GM12878 (cell line): ENCODE data around the gene OR4K1.

ENCODE experiments used
- CTCF ChIP-seq, 3 experiments: IDR thresholded peaks in 2 of 3; conservative IDR thresholded peaks in 1 of 3; 2 replicates each; pipeline ENCODE4 v1.5.1; 2011; ENCODE audit warnings: low read depth in 3 of 3, low read length in 3 of 3, mild to moderate bottlenecking in 3 of 3, control low read depth in 2 of 3, moderate library complexity in 2 of 3, inconsistent platforms in 1 of 3, mixed read lengths in 1 of 3; ENCODE audit not compliant: control insufficient read depth in 2 of 3, insufficient read depth in 1 of 3; ENCODE audit errors: extremely low read depth in 1 of 3
- GABPA ChIP-seq: IDR thresholded peaks from 2 replicates; pipeline ENCODE4 v1.6.1; 2014; ENCODE audit warnings: antibody characterized with exemption, low read depth, mild to moderate bottlenecking, inconsistent platforms
- HDGF ChIP-seq: fragments of 450-650 bp; IDR thresholded peaks from 2 replicates; pipeline ENCODE4 v1.6.1; 2016; ENCODE audit warnings: antibody characterized with exemption
- LARP7 ChIP-seq: fragments of 450-650 bp; IDR thresholded peaks from 2 replicates; pipeline ENCODE4 v1.6.1; 2017; ENCODE audit warnings: mild to moderate bottlenecking
- MLLT1 ChIP-seq: fragments of 450-650 bp; IDR thresholded peaks from 2 replicates; pipeline ENCODE4 v1.6.1; 2016; ENCODE audit warnings: mild to moderate bottlenecking
- MXI1 ChIP-seq: fragments of 150-350 bp; IDR thresholded peaks from 2 replicates; pipeline ENCODE4 v1.6.1; 2011; ENCODE audit warnings: low read depth, mild to moderate bottlenecking, inconsistent platforms, low read length, improper control_type of control experiment
- NFYA ChIP-seq: IDR thresholded peaks from 2 replicates; pipeline ENCODE4 v1.6.1; 2011; ENCODE audit warnings: low read depth, mild to moderate bottlenecking, low read length, improper control_type of control experiment, borderline replicate concordance
- NFYB ChIP-seq: IDR thresholded peaks from 2 replicates; pipeline ENCODE4 v1.6.1; 2011; ENCODE audit warnings: low read depth, mild to moderate bottlenecking, low read length, improper control_type of control experiment, moderate library complexity; ENCODE audit not compliant: insufficient read depth
- NR2F1 ChIP-seq: fragments of 450-650 bp; conservative IDR thresholded peaks from 2 replicates; pipeline ENCODE4 v1.6.1; 2017; ENCODE audit warnings: mild to moderate bottlenecking
- POLR2AphosphoS2 ChIP-seq: IDR thresholded peaks from 2 replicates; pipeline ENCODE4 v1.6.1; 2011; ENCODE audit warnings: low read depth, mild to moderate bottlenecking, low read length, improper control_type of control experiment, moderate library complexity
- POLR2AphosphoS5 ChIP-seq: IDR thresholded peaks from 2 replicates; pipeline ENCODE4 v1.6.1; 2011; ENCODE audit warnings: mild to moderate bottlenecking, low read length, inconsistent platforms
- SUZ12 ChIP-seq: fragments of 200-600 bp; sonication (generic); IDR thresholded peaks from one replicate; pipeline ENCODE4 v1.6.1; 2018; ENCODE audit warnings: antibody characterized with exemption, mild to moderate bottlenecking; ENCODE audit not compliant: unreplicated experiment
- USF2 ChIP-seq: IDR thresholded peaks from 2 replicates; pipeline ENCODE4 v1.6.1; 2011; ENCODE audit warnings: low read depth, low read length, improper control_type of control experiment, borderline replicate concordance
- ZNF274 ChIP-seq: IDR thresholded peaks from one replicate; pipeline ENCODE4 v1.8.0; 2011; ENCODE audit not compliant: insufficient read length, insufficient read depth

DNA sequence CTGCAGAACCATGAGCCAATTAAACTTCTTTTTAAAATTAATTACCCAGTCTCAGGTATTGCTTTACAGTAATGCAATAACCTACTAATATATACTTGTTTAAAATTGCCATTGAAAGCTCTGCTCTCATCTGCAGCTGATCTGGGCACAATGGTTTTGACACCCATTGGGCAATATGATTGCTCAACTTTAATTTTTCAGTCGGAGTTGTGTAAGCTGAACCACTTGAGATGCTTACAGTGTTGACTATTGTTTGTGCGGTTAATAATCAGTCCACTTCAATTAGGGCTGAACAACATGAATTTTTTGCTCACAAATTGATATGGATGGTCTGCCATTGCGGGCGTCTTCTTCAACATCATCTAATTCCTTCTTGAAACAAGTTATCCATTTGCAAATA, 28.3 kb upstream of the OR4K1 start:
- TF ChIP-seq MLLT1, result no peak
- TF ChIP-seq POLR2AphosphoS5, result no peak
- no peak for TF ChIP-seq ZNF274
- no peak for TF ChIP-seq NFYB
- no peak for TF ChIP-seq MXI1
- TF ChIP-seq NFYA, result no peak
- TF ChIP-seq NR2F1, result no peak
- no peak for TF ChIP-seq SUZ12
- TF ChIP-seq POLR2AphosphoS2, result no peak
- no peak for TF ChIP-seq GABPA
- no peak for TF ChIP-seq CTCF (IDR thresholded peaks at IDR 0.05 in 2 of 3, conservative IDR thresholded peaks at IDR 0.05 in 1 of 3; ENCODE audit: control insufficient read depth in 2 of 3, extremely low read depth in 1 of 3, insufficient read depth in 1 of 3, low read depth in 3 of 3, low read length in 3 of 3)
- no peak for TF ChIP-seq USF2
- no peak for TF ChIP-seq HDGF
- no peak for TF ChIP-seq LARP7
